HepG2 (cell line): ENCODE measurements around the gene PEX10. TPM values are rescaled to one million over a fixed set of nuclear protein-coding genes. Genes with fewer than 3 reads are reported as not detected.

Source experiments
- ATAC-seq: fragments of 200-7000 bp; cut with Tn5 transposase; 3 replicates; pipeline ENCODE4 v1.9.1; 2020; ENCODE audit warnings: mild to moderate bottlenecking, moderate library complexity
- BruUV-seq: library from RNA; stranded (reverse); fragments of 400-500 nt; replicated peaks from 2 replicates; lab custom pipeline; 2021; lab: Mats Ljungman, UMichigan
- CTCF ChIA-PET: fragments of 300-600 bp; formaldehyde crosslinking; extraction: SDS; loops from one replicate; lab custom pipeline; 2021; ENCODE audit warnings: low total read pairs, inconsistent platforms, low intra/inter-chr PET ratio; lab: Yijun Ruan, JAX
- POLR2A ChIA-PET: fragments of 350-600 bp; sonication (Branson Sonifier 250); formaldehyde crosslinking; loops from one replicate; lab custom pipeline; 2020; ENCODE audit warnings: antibody characterized with exemption, inconsistent platforms; lab: Yijun Ruan, JAX
- DNase-seq: peaks from one replicate; pipeline ENCODE4 v3.0.0-alpha.2; 2015; ENCODE audit warnings: low spot score
- FAIRE-seq: peaks from 3 replicates; lab custom pipeline; 2011; peaks lifted over from hg19 to GRCh38; lab: Jason Lieb, UNC
- H2AFZ ChIP-seq: one replicate; pipeline ENCODE4 v1.6.1; 2011; ENCODE audit warnings: low read length, inconsistent platforms
- H3K27ac ChIP-seq: fragments of 300-600 bp; 3 replicates; pipeline ENCODE4 v1.8.0; 2011; ENCODE audit warnings: mixed run types, mild to moderate bottlenecking, mixed read lengths, low read length, inconsistent platforms; ENCODE audit not compliant: insufficient read depth; ENCODE audit errors: extremely low read length
- H3K27me3 ChIP-seq, 2 experiments: fragments of 200-600 bp in 1 of 2; 2 replicates in 1 of 2; 3 replicates in 1 of 2; pipeline versions ENCODE4 v1.6.0 to v1.8.0; 2011; ENCODE audit warnings: low read length in 2 of 2, mild to moderate bottlenecking in 2 of 2, moderate library complexity in 2 of 2, inconsistent platforms in 1 of 2; ENCODE audit not compliant: insufficient read depth in 2 of 2, control insufficient read depth in 1 of 2
- H3K36me3 ChIP-seq, 2 experiments: fragments of 200-600 bp in 1 of 2; replicated peaks in 1 of 2; 2 replicates in 1 of 2; 3 replicates in 1 of 2; pipeline versions ENCODE4 v1.5.1 to v1.8.0; 2011; ENCODE audit warnings: low read length in 2 of 2, inconsistent platforms in 1 of 2; ENCODE audit not compliant: insufficient read depth in 2 of 2, control insufficient read depth in 1 of 2
- H3K4me1 ChIP-seq: 2 replicates; pipeline ENCODE4 v1.5.1; 2012; ENCODE audit warnings: low read length, inconsistent platforms; ENCODE audit not compliant: insufficient read depth
- H3K4me2 ChIP-seq: 2 replicates; pipeline ENCODE4 v1.6.0; 2011; ENCODE audit warnings: low read depth, low read length, inconsistent platforms
- H3K4me3 ChIP-seq, 3 experiments: fragments of 200-600 bp in 1 of 3; sonication (generic), shearing (Covaris generic) in 1 of 3; replicated peaks in 1 of 3; 2 replicates each; pipeline ENCODE4 v1.5.1; 2011 to 2016; ENCODE audit warnings: low read length in 3 of 3, inconsistent platforms in 2 of 3, low read depth in 2 of 3, mild to moderate bottlenecking in 2 of 3, control low read depth in 1 of 3, mixed read lengths in 1 of 3; ENCODE audit not compliant: insufficient read depth in 1 of 3
- H3K79me2 ChIP-seq: one replicate; pipeline ENCODE4 v1.6.1; 2011; ENCODE audit warnings: low read length, inconsistent platforms; ENCODE audit not compliant: insufficient read depth
- H3K9ac ChIP-seq: 2 replicates; pipeline ENCODE4 v1.6.0; 2011; ENCODE audit warnings: mild to moderate bottlenecking, low read depth, low read length, inconsistent platforms; ENCODE audit not compliant: insufficient read depth
- H3K9me3 ChIP-seq: 2 replicates; pipeline ENCODE4 v1.5.1; 2012; ENCODE audit warnings: mild to moderate bottlenecking, low read length
- H4K20me1 ChIP-seq: 2 replicates; pipeline ENCODE4 v1.6.0; 2011; ENCODE audit warnings: inconsistent platforms, mild to moderate bottlenecking, low read length, moderate library complexity; ENCODE audit not compliant: insufficient read depth
- CCAR2 ChIP-seq: fragments of 200-400 bp; formaldehyde crosslinking; optimal IDR thresholded peaks from 2 replicates; pipeline ENCODE3; 2018; ENCODE audit warnings: low read depth, mild to moderate bottlenecking, low read length, moderate library complexity
- ELF4 ChIP-seq: sonication (generic); formaldehyde crosslinking; IDR thresholded peaks from 2 replicates; pipeline ENCODE4 v1.5.0; 2020; ENCODE audit warnings: missing genetic modification reagents, mild to moderate bottlenecking, moderate library complexity, borderline replicate concordance
- FOXC1 ChIP-seq: sonication (generic); formaldehyde crosslinking; IDR thresholded peaks from 2 replicates; pipeline ENCODE4 v1.8.0; 2022; ENCODE audit warnings: mild to moderate bottlenecking, missing genetic modification reagents, borderline replicate concordance
- JARID2 ChIP-seq: sonication (generic); formaldehyde crosslinking; IDR thresholded peaks from 2 replicates; pipeline ENCODE4 v1.8.1; 2023; ENCODE audit warnings: missing genetic modification reagents, inconsistent platforms; ENCODE audit not compliant: insufficient replicate concordance
- KDM3A ChIP-seq: IDR thresholded peaks from 2 replicates; pipeline ENCODE4 v1.6.1; 2018; ENCODE audit warnings: low read depth, missing compliant biosample characterization
- NR3C1 ChIP-seq: sonication (generic); formaldehyde crosslinking; IDR thresholded peaks from 2 replicates; pipeline ENCODE4 v1.4.0; 2020; ENCODE audit warnings: missing genetic modification reagents
- WIZ ChIP-seq: sonication (generic); formaldehyde crosslinking; IDR thresholded peaks from 2 replicates; pipeline ENCODE4 v1.5.1; 2020; ENCODE audit warnings: mild to moderate bottlenecking, missing genetic modification reagents
- ZFP37 ChIP-seq: sonication (generic); formaldehyde crosslinking; IDR thresholded peaks from 2 replicates; pipeline ENCODE4 v1.4.0; 2020; ENCODE audit warnings: missing genetic modification reagents, borderline replicate concordance
- ZNF296 ChIP-seq: sonication (generic); formaldehyde crosslinking; conservative IDR thresholded peaks from 2 replicates; pipeline ENCODE4 v1.5.0; 2020; ENCODE audit warnings: mild to moderate bottlenecking, missing genetic modification reagents
- ZNF367 ChIP-seq: sonication (generic); formaldehyde crosslinking; IDR thresholded peaks from 2 replicates; pipeline ENCODE4 v1.4.0; 2020; ENCODE audit warnings: missing genetic modification reagents, borderline replicate concordance
- ZNF432 ChIP-seq: sonication (generic); formaldehyde crosslinking; IDR thresholded peaks from 2 replicates; pipeline ENCODE4 v1.5.0; 2020; ENCODE audit warnings: missing genetic modification reagents, mild to moderate bottlenecking, borderline replicate concordance
- ZNF615 ChIP-seq: sonication (generic); formaldehyde crosslinking; IDR thresholded peaks from 2 replicates; pipeline ENCODE4 v1.5.0; 2020; ENCODE audit warnings: mild to moderate bottlenecking, missing genetic modification reagents, borderline replicate concordance
- ZSCAN20 ChIP-seq: sonication (generic); formaldehyde crosslinking; IDR thresholded peaks from 2 replicates; pipeline ENCODE4 v1.4.0; 2020; ENCODE audit warnings: missing genetic modification reagents, mild to moderate bottlenecking, borderline replicate concordance
- WGBS: methylation state at CpG from one replicate; pipeline ENCODE4 v1.1.6; 2017; ENCODE audit warnings: low lambda C conversion rate; 5-methylcytosine and 5-hydroxymethylcytosine counted together
- in situ Hi-C: cut with HindIII; loops from 2 replicates; pipeline ENCODE4 v1.10.0; 2017; ENCODE audit warnings: low pct_unique_long_range_greater_than_20kb; ENCODE audit not compliant: extremely low pct_ligation_motif_present
- intact Hi-C: fragments of 100-400 bp; cut with micrococcal nuclease; formaldehyde crosslinking; loops from one replicate; pipeline ENCODE4 v1.10.0; 2022; ENCODE audit not compliant: unreplicated experiment
- polyA plus RNA-seq, 8 experiments: library from polyadenylated mRNA; depleted of rRNA in 3 of 8; stranded (reverse) in 7 of 8; unstranded in 1 of 8; fragments of >200 nt; fragmentation: Illumina TruSeq in 4 of 8; extraction: Trizol in 4 of 8; gene quantifications; 2 replicates each; pipeline versions ENCODE4 v1.2.1 to v1.2.3, GENCODE V29; 2011 to 2016; ENCODE audit warnings: low read depth in 4 of 8, missing spikeins in 1 of 8, mixed read lengths in 1 of 8; ENCODE audit not compliant: insufficient read depth in 1 of 8
- total RNA-seq, 5 experiments: library from RNA; depleted of rRNA; stranded (reverse); fragments of >200 nt; fragmentation: Illumina TruSeq; extraction: Trizol; gene quantifications; 2 replicates each; pipeline ENCODE4 v1.2.3, GENCODE V29; 2016; ENCODE audit warnings: low read depth in 1 of 5
- TF ChIP-seq, protein P1 (sequence below): sonication (generic); formaldehyde crosslinking; IDR thresholded peaks from 2 replicates; pipeline ENCODE4 v1.4.0; 2020; ENCODE audit warnings: mild to moderate bottlenecking, missing genetic modification reagents
- TF ChIP-seq, protein P2 (sequence below): sonication (generic); formaldehyde crosslinking; IDR thresholded peaks from 2 replicates; pipeline ENCODE4 v1.4.0; 2020; ENCODE audit warnings: missing genetic modification reagents; ENCODE audit errors: not compliant biosample characterization
- TF ChIP-seq, protein P3 (sequence below): sonication (generic); formaldehyde crosslinking; IDR thresholded peaks from 2 replicates; pipeline ENCODE4 v1.4.0; 2020; ENCODE audit warnings: missing genetic modification reagents
- TF ChIP-seq, protein P4 (sequence below): sonication (generic); formaldehyde crosslinking; IDR thresholded peaks from 2 replicates; pipeline ENCODE4 v1.9.0; 2022; ENCODE audit warnings: low read depth, missing genetic modification reagents

Gene PEX10
- total and polyA plus RNA-seq, 2 of the 13 experiments (the other 11 are each of a cell fraction or from before 2014, with no cell fraction given): 16.1 to 39.6 TPM

DNA sequence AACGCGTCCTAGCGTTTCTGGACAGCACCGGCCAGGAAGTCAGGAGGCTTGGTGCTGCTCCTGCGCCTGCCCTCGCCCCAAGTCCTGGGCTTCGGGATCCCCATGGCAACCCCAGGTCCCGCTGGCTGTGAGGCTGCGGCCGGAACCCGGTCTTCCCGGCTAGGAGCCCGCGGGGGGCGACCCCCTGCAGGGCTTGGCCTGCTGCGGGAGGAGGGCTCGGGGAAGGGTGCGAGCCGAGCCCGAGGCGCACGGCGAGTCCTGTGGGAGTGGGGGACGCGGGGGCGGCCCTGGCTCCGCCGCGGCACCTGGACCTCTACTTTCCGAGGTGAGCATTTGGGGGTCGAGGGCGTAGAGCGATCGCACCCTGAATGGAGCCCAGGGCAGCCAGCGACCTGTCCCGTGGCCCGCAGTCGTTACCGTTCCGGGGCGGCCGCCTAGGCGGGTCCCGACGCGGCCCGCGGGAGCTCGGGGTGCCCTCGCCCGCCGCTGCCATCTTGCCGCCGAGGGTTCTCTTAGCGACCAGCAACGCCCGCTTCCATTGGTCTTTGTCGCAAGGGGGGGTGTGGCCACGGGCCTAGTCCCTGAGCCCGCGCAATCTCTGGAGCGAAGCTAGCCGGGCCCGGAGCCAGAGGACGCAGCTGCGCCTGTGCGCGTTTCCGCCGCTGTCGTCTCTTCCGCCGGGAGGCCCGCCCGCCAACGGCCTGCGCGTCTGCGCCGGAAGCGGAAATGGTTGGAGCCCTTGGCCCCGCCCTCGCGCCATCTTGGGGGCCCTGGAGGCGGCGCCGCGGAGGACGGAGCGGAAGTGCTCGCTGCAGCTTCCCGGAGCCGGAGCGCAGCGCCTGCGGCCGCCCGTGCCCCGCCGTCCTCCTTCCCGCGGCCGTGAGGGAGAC, 21.1 kb downstream of the PEX10 start, which contains the start of the genes MORN1 and RER1:
TSS of gene MORN1 (minus strand) at position 514 of the 890 bp plus-strand sequence. CDS start at position 493, 21 bp downstream.
TSS of gene RER1 (plus strand) at position 801 of the 890 bp plus-strand sequence. CDS start 3,950 bp downstream, outside the sequence.
- WGBS: no CpG with 5 or more reads among the region's 103 CpGs
- H3K4me1 ChIP-seq: peaks cover 34% of the 10 kb centered on the region
- H3K9ac ChIP-seq: peak within 1 kb of the TSS; percentile 85
- no peaks in the 10 kb centered on the region for H3K9me3 ChIP-seq
- peaks cover 6 to 23% of the 10 kb centered on the region in 2 experiments; a peak in 3 of 5 replicates for H3K36me3 ChIP-seq
- peaks cover 8% of the 10 kb centered on the region; the same call in 1 of the 2 replicates for H4K20me1 ChIP-seq
- H3K27me3 ChIP-seq: no peaks in the 10 kb centered on the region; a peak in 1 of 5 replicates
- ChIA-PET POLR2A (interaction anchor here (0.8 to 1.9 kb wide), 21 partner anchors 10 to 201 kb away, joined by 3 to 20 read pairs (median 5); partner anchors contain the start of genes FAAP20, PANK4, PEX10 and PRXL2B), CTCF (interaction anchor here (1.1 kb wide), 1 partner anchor 196 kb away, joined by 3 read pairs; no protein-coding TSS in a partner anchor)
- intact Hi-C loops (no loop called here), in situ Hi-C loops (no loop called here)
- peak; percentile 95 for DNase-seq
- H2AFZ ChIP-seq: no peak within 1 kb of the TSS
- peak within 1 kb of the TSS; percentile 91 to 96 (median 94) for H3K4me3 ChIP-seq
- ATAC-seq: peak; percentile 96
- peak within 1 kb of the TSS; percentile 92 for H3K4me2 ChIP-seq
- peak within 1 kb of the TSS; percentile 54 for H3K27ac ChIP-seq
- BruUV-seq: no TSS peak
- peak; percentile 87 for FAIRE-seq
- H3K79me2 ChIP-seq: peaks cover 36% of the 10 kb centered on the region
- TF ChIP-seq JARID2 (CRISPR knock-in tag) (no peak), ELF4 (CRISPR knock-in tag) (no peak), ZNF296 (CRISPR knock-in tag) (no peak), KDM3A (CRISPR knock-in tag) (no peak), NR3C1 (no peak), ZFP37 (CRISPR knock-in tag) (no peak), CCAR2 (no peak), ZSCAN20 (CRISPR knock-in tag) (no peak; the same call in 1 of the 2 replicates), ZNF432 (CRISPR knock-in tag) (no peak), WIZ (peak; percentile 47; the same call in 1 of the 2 replicates), FOXC1 (CRISPR knock-in tag) (peak; percentile 87; the same call in 1 of the 2 replicates), ZNF615 (CRISPR knock-in tag) (no peak), ZNF367 (CRISPR knock-in tag) (no peak)
- TF ChIP-seq, protein P1, sequence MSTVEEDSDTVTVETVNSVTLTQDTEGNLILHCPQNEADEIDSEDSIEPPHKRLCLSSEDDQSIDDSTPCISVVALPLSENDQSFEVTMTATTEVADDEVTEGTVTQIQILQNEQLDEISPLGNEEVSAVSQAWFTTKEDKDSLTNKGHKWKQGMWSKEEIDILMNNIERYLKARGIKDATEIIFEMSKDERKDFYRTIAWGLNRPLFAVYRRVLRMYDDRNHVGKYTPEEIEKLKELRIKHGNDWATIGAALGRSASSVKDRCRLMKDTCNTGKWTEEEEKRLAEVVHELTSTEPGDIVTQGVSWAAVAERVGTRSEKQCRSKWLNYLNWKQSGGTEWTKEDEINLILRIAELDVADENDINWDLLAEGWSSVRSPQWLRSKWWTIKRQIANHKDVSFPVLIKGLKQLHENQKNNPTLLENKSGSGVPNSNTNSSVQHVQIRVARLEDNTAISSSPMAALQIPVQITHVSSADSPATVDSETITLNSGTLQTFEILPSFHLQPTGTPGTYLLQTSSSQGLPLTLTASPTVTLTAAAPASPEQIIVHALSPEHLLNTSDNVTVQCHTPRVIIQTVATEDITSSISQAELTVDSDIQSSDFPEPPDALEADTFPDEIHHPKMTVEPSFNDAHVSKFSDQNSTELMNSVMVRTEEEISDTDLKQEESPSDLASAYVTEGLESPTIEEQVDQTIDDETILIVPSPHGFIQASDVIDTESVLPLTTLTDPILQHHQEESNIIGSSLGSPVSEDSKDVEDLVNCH (CRISPR knock-in tag): no peak
- TF ChIP-seq, protein P2, sequence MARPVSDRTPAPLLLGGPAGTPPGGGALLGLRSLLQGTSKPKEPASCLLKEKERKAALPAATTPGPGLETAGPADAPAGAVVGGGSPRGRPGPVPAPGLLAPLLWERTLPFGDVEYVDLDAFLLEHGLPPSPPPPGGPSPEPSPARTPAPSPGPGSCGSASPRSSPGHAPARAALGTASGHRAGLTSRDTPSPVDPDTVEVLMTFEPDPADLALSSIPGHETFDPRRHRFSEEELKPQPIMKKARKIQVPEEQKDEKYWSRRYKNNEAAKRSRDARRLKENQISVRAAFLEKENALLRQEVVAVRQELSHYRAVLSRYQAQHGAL (CRISPR knock-in tag): no peak
- TF ChIP-seq, protein P3, sequence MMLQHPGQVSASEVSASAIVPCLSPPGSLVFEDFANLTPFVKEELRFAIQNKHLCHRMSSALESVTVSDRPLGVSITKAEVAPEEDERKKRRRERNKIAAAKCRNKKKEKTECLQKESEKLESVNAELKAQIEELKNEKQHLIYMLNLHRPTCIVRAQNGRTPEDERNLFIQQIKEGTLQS (CRISPR knock-in tag): 0 out of 2 replicates have a peak, but pooled peaks have one; percentile 15
- TF ChIP-seq, protein P4, sequence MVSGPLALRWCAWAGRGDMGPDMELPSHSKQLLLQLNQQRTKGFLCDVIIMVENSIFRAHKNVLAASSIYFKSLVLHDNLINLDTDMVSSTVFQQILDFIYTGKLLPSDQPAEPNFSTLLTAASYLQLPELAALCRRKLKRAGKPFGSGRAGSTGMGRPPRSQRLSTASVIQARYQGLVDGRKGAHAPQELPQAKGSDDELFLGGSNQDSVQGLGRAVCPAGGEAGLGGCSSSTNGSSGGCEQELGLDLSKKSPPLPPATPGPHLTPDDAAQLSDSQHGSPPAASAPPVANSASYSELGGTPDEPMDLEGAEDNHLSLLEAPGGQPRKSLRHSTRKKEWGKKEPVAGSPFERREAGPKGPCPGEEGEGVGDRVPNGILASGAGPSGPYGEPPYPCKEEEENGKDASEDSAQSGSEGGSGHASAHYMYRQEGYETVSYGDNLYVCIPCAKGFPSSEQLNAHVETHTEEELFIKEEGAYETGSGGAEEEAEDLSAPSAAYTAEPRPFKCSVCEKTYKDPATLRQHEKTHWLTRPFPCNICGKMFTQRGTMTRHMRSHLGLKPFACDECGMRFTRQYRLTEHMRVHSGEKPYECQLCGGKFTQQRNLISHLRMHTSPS (CRISPR knock-in tag): no peak
